Measurements from ENCODE around the gene PDXP. TPM values are rescaled to one million over a fixed set of nuclear protein-coding genes. Genes with fewer than 3 reads are reported as not detected.

Gene PDXP
- total and polyA plus RNA-seq, 2 experiments from 2014 or later: 15.0 to 55.6 TPM

DNA sequence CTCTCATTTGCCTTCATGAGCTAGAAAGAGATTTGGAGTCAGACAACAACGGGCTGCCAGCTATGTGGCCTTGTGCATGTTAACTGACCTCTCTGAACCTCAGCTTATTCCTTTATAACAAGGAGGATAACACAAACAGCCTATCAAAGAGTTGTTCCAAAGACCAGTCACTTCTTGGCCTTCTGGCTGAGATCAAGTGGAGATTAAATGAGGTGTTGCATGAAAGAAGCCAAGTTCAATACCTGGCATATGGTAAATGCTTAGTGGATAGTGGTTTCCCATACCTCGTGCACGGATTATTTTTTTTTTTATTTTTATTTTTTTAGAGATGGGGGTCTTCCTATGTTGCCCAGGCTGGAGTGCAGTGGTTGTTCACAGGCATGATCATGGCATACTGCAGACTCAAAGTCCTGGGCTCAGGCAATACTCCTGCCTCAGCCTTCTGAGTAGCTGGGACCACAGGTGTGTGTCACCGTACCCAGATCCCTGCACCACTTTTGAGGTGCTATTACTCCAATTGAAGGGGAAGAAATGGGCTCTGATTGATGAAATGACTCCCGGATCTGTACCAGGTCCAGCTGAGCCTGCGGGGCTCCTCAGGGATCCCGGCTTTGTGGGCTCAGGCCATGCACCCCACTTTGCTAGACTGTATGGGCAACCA is 21.8 kb downstream of the PDXP start (continued):
- TF ChIP-seq ZNF462 (CRISPR knock-in tag; IDR thresholded peaks at IDR 0.05): no peak
- TF ChIP-seq STAT1 (IDR thresholded peaks at IDR 0.05; ENCODE audit: unreplicated experiment): no peak

DNA sequence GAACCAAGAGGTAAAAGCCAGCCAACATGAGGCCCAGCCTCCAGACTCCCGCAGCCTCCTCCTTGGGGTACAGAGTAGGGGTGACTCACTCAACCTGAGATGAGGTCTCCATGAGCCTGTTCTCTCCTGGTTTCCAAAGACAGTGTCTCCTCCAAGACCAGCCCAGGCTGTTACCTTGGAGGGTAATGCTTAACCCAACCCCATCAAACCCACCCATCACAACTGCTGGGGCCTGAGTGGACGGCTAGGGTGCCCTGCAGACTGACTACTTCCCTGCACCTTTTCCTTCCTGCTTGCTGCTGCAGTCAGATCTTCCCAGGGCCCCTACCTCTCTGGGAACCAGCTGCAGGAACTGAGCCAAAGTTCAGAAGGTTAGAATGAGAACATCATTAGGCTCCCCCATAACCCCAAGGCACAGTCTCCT is 22.5 kb downstream of the PDXP start:
- H3K27me3 Mint-ChIP-seq (ENCODE audit: insufficient read depth, low read depth, poor library complexity): peaks cover 2% of the 10 kb centered on the region
- peaks cover 12% of the 10 kb centered on the region for H3K4me1 Mint-ChIP-seq
- TF ChIP-seq POLR2AphosphoS5 (IDR thresholded peaks at IDR 0.05; ENCODE audit: low read depth) (no peak), JUNB (IDR thresholded peaks at IDR 0.05; ENCODE audit: unreplicated experiment) (no peak), ETS1 (IDR thresholded peaks at IDR 0.05) (no peak), EZH2 (IDR thresholded peaks at IDR 0.05; ENCODE audit: low read depth, unreplicated experiment) (no peak), ZNF114 (CRISPR knock-in tag; IDR thresholded peaks at IDR 0.05) (no peak)
- TF ChIP-seq, protein P1, sequence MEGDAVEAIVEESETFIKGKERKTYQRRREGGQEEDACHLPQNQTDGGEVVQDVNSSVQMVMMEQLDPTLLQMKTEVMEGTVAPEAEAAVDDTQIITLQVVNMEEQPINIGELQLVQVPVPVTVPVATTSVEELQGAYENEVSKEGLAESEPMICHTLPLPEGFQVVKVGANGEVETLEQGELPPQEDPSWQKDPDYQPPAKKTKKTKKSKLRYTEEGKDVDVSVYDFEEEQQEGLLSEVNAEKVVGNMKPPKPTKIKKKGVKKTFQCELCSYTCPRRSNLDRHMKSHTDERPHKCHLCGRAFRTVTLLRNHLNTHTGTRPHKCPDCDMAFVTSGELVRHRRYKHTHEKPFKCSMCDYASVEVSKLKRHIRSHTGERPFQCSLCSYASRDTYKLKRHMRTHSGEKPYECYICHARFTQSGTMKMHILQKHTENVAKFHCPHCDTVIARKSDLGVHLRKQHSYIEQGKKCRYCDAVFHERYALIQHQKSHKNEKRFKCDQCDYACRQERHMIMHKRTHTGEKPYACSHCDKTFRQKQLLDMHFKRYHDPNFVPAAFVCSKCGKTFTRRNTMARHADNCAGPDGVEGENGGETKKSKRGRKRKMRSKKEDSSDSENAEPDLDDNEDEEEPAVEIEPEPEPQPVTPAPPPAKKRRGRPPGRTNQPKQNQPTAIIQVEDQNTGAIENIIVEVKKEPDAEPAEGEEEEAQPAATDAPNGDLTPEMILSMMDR (conservative IDR thresholded peaks at IDR 0.05; ENCODE audit: low read depth in 2 of 2): no peak
- TF ChIP-seq, protein P2, sequence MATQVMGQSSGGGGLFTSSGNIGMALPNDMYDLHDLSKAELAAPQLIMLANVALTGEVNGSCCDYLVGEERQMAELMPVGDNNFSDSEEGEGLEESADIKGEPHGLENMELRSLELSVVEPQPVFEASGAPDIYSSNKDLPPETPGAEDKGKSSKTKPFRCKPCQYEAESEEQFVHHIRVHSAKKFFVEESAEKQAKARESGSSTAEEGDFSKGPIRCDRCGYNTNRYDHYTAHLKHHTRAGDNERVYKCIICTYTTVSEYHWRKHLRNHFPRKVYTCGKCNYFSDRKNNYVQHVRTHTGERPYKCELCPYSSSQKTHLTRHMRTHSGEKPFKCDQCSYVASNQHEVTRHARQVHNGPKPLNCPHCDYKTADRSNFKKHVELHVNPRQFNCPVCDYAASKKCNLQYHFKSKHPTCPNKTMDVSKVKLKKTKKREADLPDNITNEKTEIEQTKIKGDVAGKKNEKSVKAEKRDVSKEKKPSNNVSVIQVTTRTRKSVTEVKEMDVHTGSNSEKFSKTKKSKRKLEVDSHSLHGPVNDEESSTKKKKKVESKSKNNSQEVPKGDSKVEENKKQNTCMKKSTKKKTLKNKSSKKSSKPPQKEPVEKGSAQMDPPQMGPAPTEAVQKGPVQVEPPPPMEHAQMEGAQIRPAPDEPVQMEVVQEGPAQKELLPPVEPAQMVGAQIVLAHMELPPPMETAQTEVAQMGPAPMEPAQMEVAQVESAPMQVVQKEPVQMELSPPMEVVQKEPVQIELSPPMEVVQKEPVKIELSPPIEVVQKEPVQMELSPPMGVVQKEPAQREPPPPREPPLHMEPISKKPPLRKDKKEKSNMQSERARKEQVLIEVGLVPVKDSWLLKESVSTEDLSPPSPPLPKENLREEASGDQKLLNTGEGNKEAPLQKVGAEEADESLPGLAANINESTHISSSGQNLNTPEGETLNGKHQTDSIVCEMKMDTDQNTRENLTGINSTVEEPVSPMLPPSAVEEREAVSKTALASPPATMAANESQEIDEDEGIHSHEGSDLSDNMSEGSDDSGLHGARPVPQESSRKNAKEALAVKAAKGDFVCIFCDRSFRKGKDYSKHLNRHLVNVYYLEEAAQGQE (IDR thresholded peaks at IDR 0.05; ENCODE audit: unreplicated experiment): no peak
- no peak overlapping the region for H3K27ac ChIP-seq (ENCODE audit: low read depth)
- H3K27ac Mint-ChIP-seq: no peak overlapping the region
- no peaks in the 10 kb centered on the region; the same call in 2 of the 3 replicates for H3K9me3 Mint-ChIP-seq
- H3K9me2 ChIP-seq (ENCODE audit: insufficient read depth): no peaks in the 10 kb centered on the region
- no peak overlapping the region for H3K4me2 ChIP-seq
- H3K4me3 ChIP-seq: no peak overlapping the region
- H3K36me3 Mint-ChIP-seq (ENCODE audit: low read depth): no peaks in the 10 kb centered on the region; the same call in 2 of the 3 replicates
- no peak overlapping the region for H2AFZ ChIP-seq
- H3K27me3 ChIP-seq (ENCODE audit: insufficient read depth): no peaks in the 10 kb centered on the region
- no peak overlapping the region for H3K4me3 Mint-ChIP-seq
- H4K20me1 ChIP-seq (replicated peaks; ENCODE audit: insufficient read depth): no peaks in the 10 kb centered on the region; the same call in 1 of the 2 replicates
- no peaks in the 10 kb centered on the region for H3K79me2 ChIP-seq (replicated peaks; ENCODE audit: insufficient read depth)
- DNase-seq (ENCODE audit: low spot score) (no peak), ATAC-seq (no peak)
- no peaks in the 10 kb centered on the region for H3K36me3 ChIP-seq (ENCODE audit: insufficient read depth)
- peaks cover 3% of the 10 kb centered on the region; the same call in 1 of the 2 replicates for H3K4me1 ChIP-seq (ENCODE audit: insufficient read depth)
- H3F3A ChIP-seq (replicated peaks; ENCODE audit: low read depth): 0 out of 2 replicates have a peak, but pooled peaks cover 11% of the 10 kb centered on the region

All from GM23338 (cell line).